Left forelimb (tissue), 1 donor: ENCODE measurements around the gene ALDH1L2.
"Not testable (repeated sequence)": the region's sequence is repeated elsewhere in the genome, so short reads cannot be mapped to it uniquely, and the experiment has no call there.

Experiments used
- DNase-seq: peaks from one replicate; pipeline ENCODE4 v3.0.0-alpha.2; 2018; ENCODE audit warnings: low spot score

The ALDH1L2 gene

DNA sequence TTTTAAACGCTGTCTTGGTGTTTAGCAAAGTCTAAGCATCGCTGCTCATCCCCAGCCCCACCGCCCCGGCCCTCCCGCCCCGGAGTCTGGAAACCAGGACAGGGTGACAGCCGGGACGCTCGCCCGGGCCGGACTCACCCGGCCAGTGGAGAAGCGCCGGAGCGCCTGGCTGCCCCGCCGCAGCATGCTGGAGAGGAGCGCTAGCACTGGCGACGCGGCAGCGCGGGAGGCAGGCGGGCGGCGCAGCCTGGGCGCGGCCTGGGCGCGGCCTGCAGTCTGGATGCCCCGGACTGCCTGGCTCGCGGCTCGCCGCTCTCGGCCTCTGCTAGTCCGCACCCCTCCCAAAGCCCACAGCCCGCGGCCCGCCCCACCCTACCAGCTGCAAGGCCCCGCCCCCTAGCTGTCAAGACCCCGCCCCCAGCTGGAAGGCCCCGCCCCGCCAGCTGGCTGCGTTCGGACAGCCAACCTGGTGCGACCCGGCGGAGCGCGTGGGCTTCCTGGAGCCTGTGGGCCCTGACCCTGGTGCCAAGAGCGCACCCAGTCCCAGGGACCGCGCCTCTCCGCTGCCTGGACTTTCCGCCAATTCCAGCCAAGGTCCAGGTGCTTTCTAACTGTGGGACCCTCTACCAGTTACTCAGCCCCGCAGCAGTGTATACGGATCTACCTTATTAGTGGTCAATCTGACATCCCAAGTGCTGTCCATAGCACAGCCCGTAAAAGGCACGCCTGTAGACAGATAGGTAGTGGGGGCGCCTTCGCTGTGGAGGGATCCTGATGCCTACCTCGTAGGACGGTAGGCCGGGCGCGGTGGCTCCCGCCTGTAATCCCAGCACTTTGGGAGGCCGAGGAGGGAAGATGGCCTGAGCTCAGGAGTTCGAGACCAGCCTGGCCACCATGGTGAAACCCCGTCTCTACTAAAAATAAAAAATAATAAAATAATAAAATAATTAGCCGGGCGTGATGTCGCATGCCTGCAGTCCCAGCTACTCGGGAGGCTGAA is at the start of gene ALDH1L2:
ALDH1L2 (minus strand) TSS at position 208 of the 1,000 bp plus-strand sequence; CDS start at position 186, 22 bp downstream.
- DNase-seq, result peak; percentile 88

DNA sequence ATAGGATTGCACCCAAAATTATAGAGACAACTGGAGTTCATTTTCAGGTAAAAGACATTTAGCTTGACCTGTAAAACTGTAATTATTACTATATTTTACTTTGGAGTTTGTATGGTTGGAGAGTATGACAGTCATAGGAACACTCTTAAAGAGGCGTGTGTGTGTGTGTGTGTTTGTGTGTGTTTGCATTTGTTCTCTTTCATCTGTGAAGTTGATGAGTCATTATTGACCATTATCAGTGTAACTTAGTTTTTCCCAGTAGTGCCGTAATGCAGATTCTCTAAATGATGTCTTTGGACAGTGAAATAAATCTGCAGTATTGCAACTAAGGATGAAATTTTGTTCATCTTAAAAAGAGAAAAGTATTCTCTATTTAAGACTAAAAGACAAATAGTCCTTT is 36.3 kb upstream of the ALDH1L2 start:
- no peak for DNase-seq

DNA sequence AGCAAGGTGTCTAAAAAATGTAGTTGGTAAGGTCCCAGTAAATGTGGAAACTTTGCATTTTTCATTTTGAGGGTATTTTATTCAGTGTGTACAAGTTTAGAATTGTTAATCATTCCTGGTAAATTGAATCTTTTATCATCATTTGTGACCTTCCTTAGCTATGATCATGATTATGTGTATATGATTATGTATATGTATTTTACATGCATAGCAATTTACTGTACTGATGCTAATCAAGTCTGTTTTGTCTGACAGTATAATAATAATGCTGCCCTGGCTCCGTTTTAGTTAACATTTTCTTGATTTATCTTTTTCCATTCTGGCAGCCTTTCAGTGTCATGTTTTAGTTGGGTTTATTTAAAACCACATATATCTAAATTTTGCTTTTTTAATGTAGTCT is 32.7 kb upstream of the ALDH1L2 start:
- no peak for DNase-seq

DNA sequence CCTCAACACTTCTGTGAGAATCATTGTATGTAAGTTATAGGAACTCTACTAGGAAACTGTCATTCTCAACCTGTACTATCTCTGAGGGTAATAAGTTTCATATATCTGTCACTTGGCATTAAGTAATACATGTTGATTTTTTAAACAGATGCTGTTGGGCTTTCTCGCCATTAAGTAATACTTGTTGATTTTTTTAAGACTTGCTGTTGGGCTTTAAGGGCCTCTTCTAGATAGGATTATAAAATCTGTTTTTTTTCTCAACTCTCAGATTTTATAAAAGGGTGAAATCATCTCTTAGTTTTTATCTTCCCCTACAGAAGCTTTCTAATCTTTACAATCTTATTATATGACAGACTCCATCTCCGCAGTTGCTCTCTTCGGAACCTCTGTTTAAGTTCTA is 28.8 kb upstream of the ALDH1L2 start:
- no peak for DNase-seq

DNA sequence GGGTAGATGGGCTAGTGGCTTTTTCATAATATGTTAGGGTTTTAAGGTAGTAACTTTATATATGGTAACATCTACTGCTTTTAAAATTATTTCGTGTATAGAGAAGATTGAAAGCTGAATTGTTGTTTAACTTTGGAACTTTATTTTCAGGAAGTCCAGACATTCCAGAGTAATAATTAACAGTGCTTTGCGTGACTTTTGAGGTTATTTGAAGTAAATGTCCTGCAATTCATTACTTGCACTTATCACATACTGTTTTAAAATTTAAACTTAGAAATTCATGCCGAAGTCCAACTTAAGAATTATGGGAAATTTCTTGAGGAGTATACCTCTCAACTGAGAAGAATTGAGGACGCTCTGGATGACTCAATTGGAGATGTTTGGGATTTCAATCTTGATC is 26.6 kb upstream of the ALDH1L2 start:
- no peak for DNase-seq

DNA sequence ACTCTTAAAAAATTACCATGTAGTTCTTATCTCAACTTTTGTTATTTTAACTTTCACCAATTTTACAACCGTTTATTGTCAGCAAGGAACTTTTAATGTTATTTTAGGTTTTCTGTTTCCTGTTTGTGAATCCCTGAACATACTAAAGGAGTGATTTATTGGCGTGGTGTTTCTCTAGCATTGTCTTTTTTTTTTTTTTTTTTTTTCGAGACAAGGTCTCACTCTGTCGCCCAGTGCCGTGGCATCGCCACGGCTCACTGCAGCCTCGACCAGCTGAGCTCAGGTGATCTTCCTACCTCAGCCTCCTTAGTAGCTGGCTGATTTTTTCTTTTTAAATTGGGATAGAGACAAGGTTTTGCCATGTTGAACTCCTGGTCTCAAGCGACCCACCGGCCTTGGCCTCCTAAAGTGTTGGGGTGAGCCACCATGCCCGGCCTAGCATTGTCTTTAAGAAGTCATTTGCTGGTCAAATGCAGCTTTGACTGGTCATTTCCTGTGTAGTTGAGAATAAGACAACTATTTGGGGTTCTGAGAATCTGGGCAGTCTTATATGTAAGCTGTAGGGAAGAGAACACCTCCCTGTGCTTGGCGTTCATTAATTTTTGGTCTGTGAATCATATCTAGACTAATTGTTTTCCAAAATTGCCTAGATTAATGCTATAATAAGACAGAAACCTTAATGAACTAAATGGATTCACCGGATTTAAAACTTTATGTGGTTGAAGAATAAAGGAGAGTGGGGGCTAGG is 25.4 kb upstream of the ALDH1L2 start:
- no peak for DNase-seq

DNA sequence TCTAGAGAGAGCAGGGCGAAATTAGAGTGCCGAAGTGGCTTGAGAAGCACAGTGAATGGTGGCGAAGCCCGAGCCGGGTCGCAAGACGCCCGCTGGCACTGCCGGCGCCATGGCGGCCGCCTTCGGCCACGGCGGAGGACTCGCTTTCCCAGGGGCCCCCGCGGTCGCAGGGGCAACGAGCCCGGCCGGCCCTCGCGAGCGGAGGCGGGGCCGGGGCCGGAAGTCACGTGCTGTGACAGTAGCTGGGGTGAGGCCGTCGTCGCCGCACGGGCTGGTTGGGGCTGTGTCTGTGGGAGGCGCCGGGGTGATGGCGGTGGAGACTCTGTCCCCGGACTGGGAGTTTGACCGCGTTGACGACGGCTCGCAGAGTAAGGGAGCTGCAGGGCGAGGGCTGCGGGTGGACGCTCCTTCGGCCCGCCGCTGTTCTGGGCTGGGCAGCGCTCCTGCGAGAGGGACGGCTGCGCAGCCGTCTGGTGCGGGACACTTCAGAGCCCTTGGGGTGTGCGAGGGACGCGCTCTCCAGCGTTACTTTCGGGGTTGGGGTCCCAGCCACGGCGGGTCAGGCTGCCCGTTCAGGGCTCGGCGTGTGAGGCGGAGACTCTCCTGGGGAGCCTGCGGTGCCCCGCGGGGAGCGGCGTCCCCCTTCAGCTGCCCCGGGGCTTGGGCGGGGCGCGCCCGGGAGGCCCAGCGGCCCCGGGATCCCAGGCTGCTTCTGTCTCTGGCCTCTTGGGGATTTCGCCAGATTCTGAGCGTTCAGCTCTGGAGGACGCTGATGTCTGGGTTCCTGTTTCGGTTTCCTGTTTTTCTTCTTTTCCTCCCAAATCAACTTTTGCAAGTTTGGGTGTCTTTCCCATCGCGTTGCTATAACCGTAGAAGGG is 23.5 kb upstream of the ALDH1L2 start, which contains the start of gene WASHC4:
WASHC4 (plus strand) TSS at position 238 of the 878 bp plus-strand sequence; CDS start at position 308, 70 bp downstream.
- DNase-seq, result peak; percentile 95

DNA sequence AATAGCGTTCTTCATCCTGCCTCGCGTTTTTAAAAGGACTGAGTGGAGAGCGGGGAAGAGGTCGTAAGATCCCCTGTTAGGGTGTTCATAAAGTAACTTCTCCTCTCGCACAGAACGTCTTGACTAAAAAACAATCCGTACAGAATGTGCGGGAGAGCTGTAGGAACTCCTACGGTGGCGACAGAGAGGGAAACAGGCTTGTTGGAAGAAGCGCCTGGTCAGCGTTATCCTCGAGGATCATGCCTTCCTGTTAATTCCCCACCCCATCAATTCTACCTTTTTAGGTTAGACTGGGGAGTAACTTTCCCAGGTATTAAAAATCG is 22.9 kb upstream of the ALDH1L2 start:
- no peak for DNase-seq

DNA sequence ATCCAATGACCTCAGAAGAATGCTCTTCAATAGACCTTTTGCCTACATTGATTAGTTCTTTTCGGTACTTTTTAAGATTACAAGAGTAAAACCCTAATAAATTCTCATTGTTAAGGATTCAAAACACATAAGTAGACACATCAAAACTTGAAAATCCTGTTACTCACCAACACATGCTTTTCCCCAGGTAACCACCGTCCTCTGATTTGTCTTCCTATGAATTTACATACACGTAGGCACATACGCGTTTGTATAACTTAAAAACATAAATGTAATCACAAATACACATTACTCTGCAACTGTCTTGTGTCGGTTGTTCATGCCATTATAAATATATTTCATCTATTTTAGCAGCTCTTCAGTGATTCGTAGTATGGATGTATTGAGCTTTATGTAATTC is 22.4 kb upstream of the ALDH1L2 start:
- DNase-seq, result no peak

DNA sequence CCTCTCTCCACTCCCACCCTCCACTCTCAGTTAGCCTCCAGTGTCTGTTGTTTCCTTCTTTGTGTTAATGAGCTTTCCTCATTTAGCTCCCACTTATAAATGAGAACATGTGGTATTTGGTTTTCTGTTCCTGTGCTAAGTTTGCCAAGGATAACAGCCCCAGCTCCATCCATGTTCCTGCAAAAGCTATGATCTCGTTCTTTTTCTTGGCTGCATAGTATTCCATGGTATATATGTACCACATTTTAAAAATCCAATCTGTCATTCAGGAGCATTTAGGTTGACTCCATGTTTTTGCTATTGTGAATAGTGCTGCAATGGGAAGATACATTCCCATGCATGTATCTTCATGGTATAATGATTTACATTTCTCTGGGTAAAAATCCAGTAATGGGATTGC is 20.5 kb upstream of the ALDH1L2 start:
- no peak for DNase-seq

DNA sequence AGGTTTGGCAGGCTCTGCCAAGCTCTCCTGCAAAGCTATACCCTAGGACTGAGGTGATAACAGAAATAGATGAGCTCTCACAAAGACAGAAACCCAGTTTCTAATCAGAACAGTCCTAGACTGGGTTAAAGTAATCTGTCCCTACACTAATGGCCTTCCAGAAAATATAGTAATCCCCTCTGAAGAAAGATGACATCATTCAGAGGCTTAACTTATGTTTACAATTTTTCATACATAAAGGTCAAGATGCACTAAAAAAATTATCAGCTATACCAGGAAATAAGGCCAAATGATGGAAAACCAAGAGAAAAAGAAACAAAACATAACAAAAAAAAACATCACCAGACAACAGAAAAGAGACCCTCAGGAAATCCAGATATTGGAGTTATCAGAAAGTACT is 18.4 kb upstream of the ALDH1L2 start:
- no peak for DNase-seq

DNA sequence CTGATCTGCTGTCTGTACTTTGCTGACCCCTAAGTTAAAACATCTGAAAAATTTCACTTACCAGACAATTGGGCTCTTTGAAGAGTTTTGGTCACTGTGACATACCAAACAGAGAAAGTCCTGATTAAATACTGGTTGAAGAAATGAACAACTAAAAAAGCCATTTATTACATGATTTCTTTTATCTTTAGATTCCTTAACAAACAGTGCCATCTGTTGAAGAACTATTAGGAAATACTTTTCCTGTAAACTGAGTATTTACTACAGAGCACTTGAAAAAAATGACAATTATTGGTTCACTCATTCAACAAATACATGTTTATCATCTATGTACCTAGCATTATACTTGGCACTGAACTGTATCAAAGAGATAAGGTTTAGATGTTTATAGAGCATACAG is 16.7 kb upstream of the ALDH1L2 start:
- no peak for DNase-seq

DNA sequence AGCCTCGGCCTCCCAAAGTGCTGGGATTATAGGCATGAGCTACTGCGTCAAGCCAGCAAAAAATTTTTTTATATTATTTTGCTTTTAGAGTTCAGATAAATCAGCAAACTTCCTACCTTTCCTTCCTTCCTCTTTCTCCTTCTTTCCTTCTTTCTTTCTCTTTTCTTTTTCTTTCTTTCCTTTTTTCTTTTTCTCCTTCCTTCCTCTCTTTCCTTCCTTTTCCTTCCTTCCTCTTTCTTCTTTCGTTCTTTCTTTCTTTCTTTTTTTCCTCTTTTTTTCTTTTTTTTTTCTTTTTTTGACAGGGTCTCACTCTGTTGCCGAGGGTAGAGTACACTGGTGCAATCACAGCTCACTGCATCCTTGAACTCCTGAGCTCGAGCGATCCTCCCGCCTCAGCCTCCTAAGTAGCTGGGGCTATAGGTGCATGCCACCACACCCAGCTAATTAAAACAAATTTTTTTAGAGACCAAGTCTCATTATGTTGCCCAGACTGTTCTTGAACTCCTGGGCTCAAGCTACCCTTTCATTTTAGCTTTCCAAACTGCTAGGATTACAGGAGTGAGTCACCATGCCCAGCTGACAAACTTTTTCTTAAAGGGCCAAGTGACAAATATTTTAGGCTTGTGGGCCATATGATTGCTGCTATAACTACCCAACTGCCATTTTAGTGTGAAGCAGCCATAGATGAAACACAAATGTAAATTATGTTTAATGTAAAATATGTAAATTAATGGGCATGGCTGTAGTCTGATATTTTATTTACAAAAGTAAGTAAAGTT is 16.1 kb upstream of the ALDH1L2 start:
- DNase-seq, result no peak

DNA sequence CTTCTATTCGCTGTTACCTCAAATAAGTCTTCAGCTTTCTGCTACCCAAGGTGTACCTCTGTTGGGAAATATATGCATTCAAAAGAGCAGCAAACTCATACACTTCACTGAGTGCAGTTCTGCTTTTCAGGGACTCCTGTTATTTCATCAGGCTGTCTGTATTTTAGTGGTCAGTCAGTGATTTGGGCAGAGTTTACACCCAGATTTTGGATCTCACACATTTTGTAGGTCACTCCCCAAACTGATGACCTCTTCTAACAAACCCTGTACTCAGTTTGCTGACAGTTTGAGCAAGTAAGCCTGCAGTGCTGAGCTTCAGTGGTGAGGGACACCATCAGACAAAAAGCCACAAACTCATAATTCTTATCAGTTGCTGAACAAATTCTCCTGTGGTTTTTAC is 15.1 kb upstream of the ALDH1L2 start:
- no peak for DNase-seq

DNA sequence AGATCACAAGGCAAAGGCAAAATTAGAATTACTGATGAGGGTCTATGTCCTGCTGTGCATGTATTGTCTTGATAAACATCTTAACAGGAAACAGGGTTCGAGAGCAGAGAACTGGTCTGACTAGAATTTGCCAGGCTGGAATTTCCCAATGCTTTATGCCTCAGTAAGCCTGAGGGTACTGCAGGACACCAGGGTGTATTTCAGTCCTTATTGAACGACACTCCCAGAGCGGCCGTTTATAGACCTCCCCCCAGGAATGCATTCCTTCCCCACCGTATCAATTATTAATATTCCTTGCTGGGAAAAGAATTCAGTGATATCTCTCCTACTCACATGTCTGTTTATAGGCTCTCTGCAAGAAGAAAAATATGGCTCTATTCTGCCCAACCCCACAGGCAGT is 11.1 kb upstream of the ALDH1L2 start:
- not testable (repeated sequence) for DNase-seq

DNA sequence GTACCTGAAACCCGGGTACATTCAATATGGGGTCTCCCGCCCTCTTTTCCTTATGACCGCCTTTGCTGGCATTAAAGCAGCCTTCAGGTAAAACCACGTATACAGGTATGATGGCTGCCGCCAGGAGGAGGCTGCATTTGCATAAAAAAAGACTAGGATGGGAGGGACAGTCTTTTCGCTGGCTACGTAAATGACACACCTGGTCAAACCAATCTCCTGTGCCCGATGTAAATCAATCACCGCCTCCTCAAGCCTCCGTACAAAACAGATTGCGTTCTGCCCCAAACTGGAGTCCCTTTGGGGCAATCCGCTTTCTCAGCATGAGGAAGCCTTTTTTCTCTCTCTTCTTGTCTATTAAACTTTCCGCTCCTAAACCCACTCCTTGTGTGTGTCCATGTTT is 8.1 kb upstream of the ALDH1L2 start:
- no peak for DNase-seq

DNA sequence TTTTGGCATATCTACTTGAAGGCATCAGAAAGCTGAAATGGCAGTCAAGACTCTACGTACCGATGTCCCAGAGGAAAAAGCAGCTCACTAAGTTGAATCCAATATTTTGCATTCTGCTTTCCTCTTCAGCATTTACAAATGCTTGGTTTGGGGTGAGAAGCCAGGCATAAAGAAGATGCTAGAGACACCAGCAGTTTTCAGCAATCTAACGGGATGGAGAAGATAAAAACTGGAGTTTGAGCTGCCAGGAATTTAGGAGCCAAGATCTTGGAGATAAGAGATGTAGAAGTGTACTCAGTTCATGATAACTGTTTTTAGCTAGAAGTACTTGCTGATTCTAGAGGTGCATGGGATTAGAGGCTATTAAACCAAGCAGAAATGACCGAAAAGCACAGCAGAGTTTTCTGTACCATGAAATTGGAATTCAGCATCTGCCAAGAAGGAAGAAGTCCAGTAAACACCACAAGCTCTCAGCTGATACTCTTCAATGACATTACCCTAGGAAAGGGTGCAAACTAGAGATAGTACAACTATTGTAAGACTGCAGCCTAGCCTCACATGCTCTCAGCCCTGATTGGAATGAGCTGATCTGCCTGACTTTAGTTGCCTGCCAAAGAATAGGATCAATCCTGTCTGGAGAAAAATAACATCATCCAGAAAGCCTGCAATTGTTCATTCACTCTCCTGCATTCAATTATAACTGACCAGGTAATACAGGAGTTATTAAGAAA is 7.4 kb upstream of the ALDH1L2 start:
- no peak for DNase-seq

DNA sequence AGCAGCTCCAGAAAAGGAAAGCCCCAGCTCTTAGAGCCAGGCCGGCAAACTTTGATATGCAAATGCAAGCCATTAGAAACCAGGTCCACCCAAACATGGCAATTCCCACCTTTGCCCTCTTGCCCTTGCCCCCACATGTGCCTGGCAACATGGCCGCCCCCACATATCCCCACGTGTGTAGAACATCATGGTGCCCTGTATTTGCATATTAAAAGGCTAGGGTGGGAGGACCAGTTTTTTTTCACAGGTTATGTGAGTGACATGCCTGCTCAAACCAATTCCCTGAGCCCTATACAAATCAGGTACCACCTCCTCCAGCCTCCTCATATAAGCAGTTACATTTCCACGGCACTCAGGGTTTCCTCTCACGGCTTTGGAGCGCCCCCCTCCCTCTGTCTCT is 6.1 kb upstream of the ALDH1L2 start:
- no peak for DNase-seq

DNA sequence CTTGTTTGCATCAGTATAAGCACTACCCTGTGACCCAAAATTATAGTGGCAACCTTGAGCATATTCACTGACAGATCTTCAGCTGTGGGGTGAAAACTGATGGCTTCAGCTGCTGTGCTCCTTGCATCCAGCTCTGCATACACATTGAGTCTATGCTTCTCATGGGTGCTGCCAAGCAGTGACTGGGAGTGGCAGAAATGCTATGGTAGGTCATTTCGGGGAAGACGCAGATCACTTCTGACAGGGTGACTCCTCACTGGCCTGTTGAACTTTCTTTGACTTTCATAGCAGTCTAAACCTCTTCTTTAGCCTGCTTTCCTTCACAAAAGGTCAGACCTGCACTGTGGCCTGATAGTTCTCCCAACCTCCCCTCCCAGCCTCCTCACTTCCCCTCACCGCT is 5.6 kb upstream of the ALDH1L2 start:
- no peak for DNase-seq

DNA sequence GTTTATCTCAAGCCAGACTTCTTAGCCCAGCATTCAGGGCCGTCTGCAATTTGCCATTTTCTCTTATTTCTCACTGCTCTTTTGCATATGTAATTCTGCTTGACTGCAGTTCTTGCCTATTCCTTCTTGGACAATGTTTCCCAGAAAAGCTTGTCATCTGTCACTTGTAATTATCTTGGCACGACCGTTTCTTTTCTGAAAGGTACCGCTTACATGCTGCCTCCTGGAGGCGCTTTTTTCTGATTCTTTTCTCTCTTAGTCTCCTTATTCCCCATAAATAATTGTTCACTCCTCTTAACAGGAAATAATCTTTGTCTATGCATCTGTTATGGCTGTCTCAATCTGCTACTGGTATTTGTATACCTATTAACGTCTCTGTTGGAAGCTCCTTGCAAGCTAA is 1.2 kb upstream of the ALDH1L2 start:
- DNase-seq, result no peak
